Measurements from ENCODE around the gene IL12RB2.

IL12RB2 gene

DNA sequence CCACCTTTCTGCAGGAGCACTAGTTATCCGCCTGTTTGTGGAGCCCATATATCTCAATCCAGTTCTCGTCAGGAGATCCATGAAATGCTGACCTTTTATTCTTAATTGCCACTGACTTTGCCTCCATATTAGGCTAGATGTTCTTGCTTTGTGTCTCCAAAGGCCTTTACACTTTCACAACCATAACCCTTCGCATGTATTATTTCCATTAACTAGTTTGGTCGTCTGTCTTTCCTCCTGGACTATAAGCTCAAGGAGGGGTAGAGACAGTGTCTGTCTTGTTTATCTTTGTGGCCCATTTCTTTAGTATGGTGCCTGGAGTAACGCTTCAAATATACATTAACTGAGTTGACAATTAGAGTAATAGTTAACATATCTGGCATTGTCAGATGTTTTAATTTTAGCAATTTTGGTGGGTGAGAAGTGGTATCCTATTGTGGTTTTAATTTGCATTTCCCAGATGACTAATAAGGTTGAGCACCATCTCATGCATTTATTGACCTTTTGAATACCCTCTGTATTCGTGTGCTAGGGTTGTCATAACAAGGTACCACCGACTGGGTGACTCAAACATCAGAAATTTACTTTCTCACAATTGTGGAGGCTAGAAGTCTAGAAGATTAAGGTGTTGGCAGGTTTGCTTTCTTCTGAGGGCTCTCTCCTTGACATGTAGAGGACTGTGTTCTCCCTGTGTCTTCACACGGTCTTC, 21.7 kb upstream of the IL12RB2 start:
- Histone ChIP-seq H3K4me3 (ENCODE audit: low read depth, low read length) (no peak overlapping the region), H3K9ac (ENCODE audit: low read depth, low read length) (no peak overlapping the region), H3K9me3 (ENCODE audit: control insufficient read depth, insufficient read depth, low read length) (no peaks in the 10 kb centered on the region), H3K27me3 (ENCODE audit: control insufficient read depth, insufficient read depth, low read length) (no peaks in the 10 kb centered on the region), H3K4me1 (ENCODE audit: control insufficient read depth, insufficient read depth, low read length) (no peaks in the 10 kb centered on the region), H3K36me3 (ENCODE audit: control insufficient read depth, insufficient read depth, low read length) (no peaks in the 10 kb centered on the region)

DNA sequence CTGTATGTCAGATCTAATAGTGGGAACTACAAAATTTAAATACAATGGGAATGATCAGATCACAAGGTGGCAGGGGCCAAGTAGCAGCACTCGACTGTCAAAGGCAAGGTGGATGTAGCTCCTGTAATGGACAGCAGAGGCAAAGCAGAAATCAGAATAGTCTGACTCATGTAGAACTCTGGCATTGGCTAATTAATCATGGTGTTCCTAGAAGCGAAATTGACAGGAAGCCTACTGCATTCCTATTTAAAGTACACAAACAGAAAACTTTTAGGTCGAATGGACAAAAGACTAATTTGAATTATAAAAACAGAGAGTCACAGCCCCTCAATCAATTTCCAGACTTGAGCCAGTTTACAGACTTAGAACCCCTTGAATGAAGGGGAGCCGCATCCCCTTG, 17.4 kb upstream of the IL12RB2 start:
- Histone ChIP-seq H3K27me3 (ENCODE audit: control insufficient read depth, insufficient read depth, low read length) (no peaks in the 10 kb centered on the region), H3K36me3 (ENCODE audit: control insufficient read depth, insufficient read depth, low read length) (no peaks in the 10 kb centered on the region), H3K4me3 (ENCODE audit: low read depth, low read length) (no peak overlapping the region), H3K9ac (ENCODE audit: low read depth, low read length) (no peak overlapping the region), H3K9me3 (ENCODE audit: control insufficient read depth, insufficient read depth, low read length) (no peaks in the 10 kb centered on the region), H3K4me1 (ENCODE audit: control insufficient read depth, insufficient read depth, low read length) (no peaks in the 10 kb centered on the region)

DNA sequence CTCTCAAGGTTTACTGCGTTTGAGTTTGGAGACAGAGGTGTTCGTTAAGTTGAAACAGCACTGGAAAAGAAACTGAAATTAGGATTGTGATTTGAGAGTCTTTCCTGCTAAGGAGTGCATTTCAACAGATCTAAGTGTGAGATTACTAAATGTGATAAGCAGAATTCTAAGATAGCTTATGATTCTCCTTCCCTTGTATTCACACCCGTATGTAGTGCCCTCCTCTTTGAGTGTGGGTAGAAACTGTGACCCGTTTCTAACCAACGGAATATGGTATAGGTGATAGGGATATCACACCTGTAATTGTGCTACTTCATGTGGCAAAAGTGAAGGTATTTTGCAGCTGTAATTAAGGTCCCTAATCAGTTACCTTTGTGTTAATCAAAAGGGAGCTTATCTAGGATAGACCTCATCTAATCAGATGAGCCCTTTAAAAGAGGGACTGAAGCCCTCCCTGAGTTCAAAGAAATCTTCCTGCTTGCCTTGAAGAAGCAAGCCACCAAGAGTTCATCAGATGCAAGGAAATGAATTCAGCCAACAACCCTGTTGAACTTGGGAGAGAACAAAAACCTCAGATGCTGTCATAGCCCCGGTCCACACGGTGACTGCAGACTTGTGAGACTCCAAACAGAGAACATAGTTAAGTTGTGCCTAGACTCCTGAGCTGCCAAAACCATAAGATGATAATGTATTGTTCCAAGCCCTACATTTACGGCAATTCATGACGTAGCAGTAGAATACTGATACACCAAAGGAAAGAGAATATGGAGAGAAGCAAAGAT, 12.6 kb upstream of the IL12RB2 start:
- no peaks in the 10 kb centered on the region for H3K36me3 ChIP-seq (ENCODE audit: control insufficient read depth, insufficient read depth, low read length)
- no peaks in the 10 kb centered on the region for H3K27me3 ChIP-seq (ENCODE audit: control insufficient read depth, insufficient read depth, low read length)
- H3K9ac ChIP-seq (ENCODE audit: low read depth, low read length) = no peak overlapping the region
- H3K9me3 ChIP-seq (ENCODE audit: control insufficient read depth, insufficient read depth, low read length) = no peaks in the 10 kb centered on the region
- no peaks in the 10 kb centered on the region for H3K4me1 ChIP-seq (ENCODE audit: control insufficient read depth, insufficient read depth, low read length)
- no peak overlapping the region for H3K4me3 ChIP-seq (ENCODE audit: low read depth, low read length)

DNA sequence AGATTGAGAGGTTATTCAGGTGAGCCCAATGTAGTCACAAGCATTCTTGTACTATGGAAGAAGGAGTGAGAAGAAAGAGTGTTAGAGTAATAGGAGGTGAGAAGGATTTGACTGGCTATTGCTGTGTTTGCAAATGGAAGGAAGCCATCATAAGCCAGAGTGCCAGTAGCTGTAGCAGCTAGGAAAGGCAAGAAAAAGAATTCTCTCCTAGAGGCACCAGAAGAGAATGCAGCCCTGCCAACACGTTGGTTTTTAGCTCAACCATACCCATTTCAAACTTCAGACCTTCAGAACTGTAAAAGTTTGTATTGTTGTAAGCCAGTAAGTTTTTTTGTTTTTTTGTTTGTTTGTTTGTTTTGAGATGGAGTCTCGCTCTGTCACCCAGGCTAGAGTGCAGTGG, 8.9 kb upstream of the IL12RB2 start:
- no peaks in the 10 kb centered on the region for H3K9me3 ChIP-seq (ENCODE audit: control insufficient read depth, insufficient read depth, low read length)
- no peaks in the 10 kb centered on the region for H3K27me3 ChIP-seq (ENCODE audit: control insufficient read depth, insufficient read depth, low read length)
- no peaks in the 10 kb centered on the region for H3K36me3 ChIP-seq (ENCODE audit: control insufficient read depth, insufficient read depth, low read length)
- no peak overlapping the region for H3K9ac ChIP-seq (ENCODE audit: low read depth, low read length)
- H3K4me3 ChIP-seq (ENCODE audit: low read depth, low read length) = no peak overlapping the region
- no peaks in the 10 kb centered on the region for H3K4me1 ChIP-seq (ENCODE audit: control insufficient read depth, insufficient read depth, low read length)

DNA sequence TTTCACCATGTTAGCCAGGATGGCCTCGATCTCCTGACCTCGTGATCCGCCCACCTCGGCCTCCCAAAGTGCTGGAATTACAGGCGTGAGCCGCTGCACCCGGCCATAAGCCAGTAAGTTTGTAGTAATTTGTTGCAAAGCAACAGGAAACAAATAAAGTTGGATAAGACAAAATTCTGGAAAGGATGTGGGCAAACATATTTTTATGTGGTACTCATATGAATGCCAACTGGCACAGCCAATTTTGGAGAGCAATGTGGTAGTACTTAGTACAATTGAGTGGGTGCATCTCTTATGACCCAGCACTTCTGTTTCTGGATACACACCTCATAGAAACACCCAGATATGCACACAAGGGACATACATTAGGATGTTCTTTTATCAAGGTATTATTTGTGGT, 8.4 kb upstream of the IL12RB2 start:
- Histone ChIP-seq H3K9ac (ENCODE audit: low read depth, low read length) (no peak overlapping the region), H3K36me3 (ENCODE audit: control insufficient read depth, insufficient read depth, low read length) (no peaks in the 10 kb centered on the region), H3K4me1 (ENCODE audit: control insufficient read depth, insufficient read depth, low read length) (no peaks in the 10 kb centered on the region), H3K4me3 (ENCODE audit: low read depth, low read length) (no peak overlapping the region), H3K9me3 (ENCODE audit: control insufficient read depth, insufficient read depth, low read length) (no peaks in the 10 kb centered on the region), H3K27me3 (ENCODE audit: control insufficient read depth, insufficient read depth, low read length) (no peaks in the 10 kb centered on the region)

DNA sequence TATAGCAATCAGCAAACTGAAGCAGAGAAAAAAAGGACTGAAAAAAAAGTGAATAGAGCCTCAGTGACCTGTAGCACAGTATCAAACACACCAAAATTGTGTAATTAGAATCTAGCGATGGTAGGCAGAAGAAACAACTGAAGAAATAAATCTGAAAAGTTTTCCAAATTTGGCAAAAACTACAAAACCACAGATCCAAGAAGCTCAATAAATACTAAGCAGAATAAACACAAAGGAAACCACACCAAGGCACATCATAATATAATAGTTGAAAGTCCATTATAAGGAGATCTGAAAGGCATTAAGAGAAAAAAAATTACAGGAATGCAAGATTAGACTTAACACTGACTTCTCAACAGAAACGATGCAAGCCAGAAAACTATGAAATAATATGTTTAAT, 7.1 kb upstream of the IL12RB2 start:
- Histone ChIP-seq H3K4me3 (ENCODE audit: low read depth, low read length) (no peak overlapping the region), H3K9me3 (ENCODE audit: control insufficient read depth, insufficient read depth, low read length) (no peaks in the 10 kb centered on the region), H3K9ac (ENCODE audit: low read depth, low read length) (no peak overlapping the region), H3K36me3 (ENCODE audit: control insufficient read depth, insufficient read depth, low read length) (no peaks in the 10 kb centered on the region), H3K27me3 (ENCODE audit: control insufficient read depth, insufficient read depth, low read length) (no peaks in the 10 kb centered on the region), H3K4me1 (ENCODE audit: control insufficient read depth, insufficient read depth, low read length) (no peaks in the 10 kb centered on the region)

DNA sequence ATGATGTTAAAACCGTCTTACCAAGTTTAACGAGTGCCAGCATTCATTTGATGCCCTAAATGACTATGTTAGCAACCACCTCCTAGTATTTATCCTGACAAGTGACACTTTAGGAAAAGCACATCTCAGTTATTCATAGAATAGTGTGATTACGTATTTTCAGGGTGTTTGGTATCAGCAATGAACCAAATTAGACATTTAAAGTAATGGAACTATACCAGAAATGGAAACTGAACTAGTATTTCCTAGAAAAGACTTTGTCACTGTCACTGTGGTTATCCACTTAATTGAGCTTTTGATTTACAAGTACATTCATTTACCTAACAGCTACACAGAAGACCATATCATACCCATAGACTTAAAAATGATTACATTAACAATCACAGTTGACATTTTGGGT, 3.6 kb upstream of the IL12RB2 start:
- Histone ChIP-seq H3K4me3 (ENCODE audit: low read depth, low read length) (no peak overlapping the region), H3K36me3 (ENCODE audit: control insufficient read depth, insufficient read depth, low read length) (no peaks in the 10 kb centered on the region), H3K4me1 (ENCODE audit: control insufficient read depth, insufficient read depth, low read length) (peaks cover 2% of the 10 kb centered on the region)

DNA sequence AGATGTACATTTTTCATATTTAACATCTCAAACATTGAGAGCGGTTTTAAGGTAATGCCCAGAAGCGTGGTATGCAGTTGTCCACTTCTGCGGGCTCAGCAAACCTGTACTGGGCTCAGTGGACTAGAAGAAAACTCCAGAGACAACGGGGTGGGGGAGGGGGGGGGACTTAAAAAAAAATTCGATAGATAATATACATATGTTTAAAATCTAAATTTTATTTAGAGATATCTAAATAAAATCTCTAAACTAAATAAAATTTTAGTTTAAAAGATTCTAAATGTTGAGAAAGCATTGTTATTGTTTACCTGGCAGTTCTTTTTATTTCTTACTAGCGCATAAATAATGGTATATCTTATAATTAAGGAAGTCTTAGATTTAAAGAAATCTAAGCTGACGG, 1.1 kb upstream of the IL12RB2 start:
- peaks cover 26% of the 10 kb centered on the region for H3K27me3 ChIP-seq (ENCODE audit: control insufficient read depth, insufficient read depth, low read length)
- H3K4me3 ChIP-seq (ENCODE audit: low read depth, low read length) = peak overlapping the region; percentile 76
- peaks cover 2% of the 10 kb centered on the region for H3K4me1 ChIP-seq (ENCODE audit: control insufficient read depth, insufficient read depth, low read length)
- no peaks in the 10 kb centered on the region for H3K9me3 ChIP-seq (ENCODE audit: control insufficient read depth, insufficient read depth, low read length)
- no peaks in the 10 kb centered on the region for H3K36me3 ChIP-seq (ENCODE audit: control insufficient read depth, insufficient read depth, low read length)
- H3K9ac ChIP-seq (ENCODE audit: low read depth, low read length) = no peak overlapping the region

More for the DNA sequence above, 3.6 kb upstream of the IL12RB2 start:
- Histone ChIP-seq H3K9me3 (ENCODE audit: control insufficient read depth, insufficient read depth, low read length) (no peaks in the 10 kb centered on the region), H3K9ac (ENCODE audit: low read depth, low read length) (no peak overlapping the region), H3K27me3 (ENCODE audit: control insufficient read depth, insufficient read depth, low read length) (peaks cover 21% of the 10 kb centered on the region)

DNA sequence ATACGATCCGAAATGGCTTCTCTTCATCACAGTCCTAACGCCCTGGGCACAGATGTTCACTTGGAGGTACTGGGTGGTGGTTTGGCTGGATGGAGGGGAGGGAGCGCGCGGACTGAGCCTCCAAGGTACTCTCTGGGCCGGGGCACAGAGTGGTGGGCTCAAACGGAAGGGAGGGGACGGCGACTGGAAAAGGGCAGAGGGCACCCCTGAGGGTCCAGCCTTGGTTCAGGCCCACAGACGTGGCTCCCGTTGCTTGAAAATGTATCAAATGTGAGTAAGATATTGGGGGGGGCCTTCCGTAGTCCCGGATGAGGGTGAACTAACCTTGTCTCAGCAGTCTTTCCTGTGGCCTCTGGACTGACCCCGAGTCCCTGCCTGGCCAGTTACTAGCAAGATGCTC, 463 bp downstream of the IL12RB2 start:
- Histone ChIP-seq H3K4me1 (ENCODE audit: control insufficient read depth, insufficient read depth, low read length) (peaks cover 2% of the 10 kb centered on the region), H3K9me3 (ENCODE audit: control insufficient read depth, insufficient read depth, low read length) (no peaks in the 10 kb centered on the region), H3K36me3 (ENCODE audit: control insufficient read depth, insufficient read depth, low read length) (no peaks in the 10 kb centered on the region), H3K27me3 (ENCODE audit: control insufficient read depth, insufficient read depth, low read length) (peaks cover 26% of the 10 kb centered on the region), H3K4me3 (ENCODE audit: low read depth, low read length) (peak overlapping the region; percentile 76), H3K9ac (ENCODE audit: low read depth, low read length) (no peak overlapping the region)

DNA sequence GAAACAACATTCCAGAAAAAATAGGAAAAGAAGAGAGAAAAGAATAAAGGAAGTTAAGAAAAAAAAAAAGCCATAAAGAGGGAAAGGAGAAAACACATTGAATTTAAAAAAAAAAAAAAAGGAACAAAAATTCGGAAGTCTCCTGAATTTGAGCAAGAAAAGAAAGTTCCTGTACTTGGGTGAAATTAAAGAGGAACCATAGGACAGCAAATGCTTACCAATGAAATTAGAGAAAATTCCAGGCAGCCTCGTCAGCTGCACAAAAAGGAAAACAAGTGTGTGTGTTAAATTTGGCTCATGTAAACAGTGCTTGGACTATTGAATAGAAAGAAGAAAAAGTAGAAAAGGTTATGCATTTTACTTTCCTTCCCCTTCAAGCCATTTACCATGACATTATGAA, 4.9 kb downstream of the IL12RB2 start:
- Histone ChIP-seq H3K36me3 (ENCODE audit: control insufficient read depth, insufficient read depth, low read length) (no peaks in the 10 kb centered on the region), H3K4me3 (ENCODE audit: low read depth, low read length) (no peak overlapping the region), H3K9me3 (ENCODE audit: control insufficient read depth, insufficient read depth, low read length) (no peaks in the 10 kb centered on the region), H3K9ac (ENCODE audit: low read depth, low read length) (no peak overlapping the region), H3K4me1 (ENCODE audit: control insufficient read depth, insufficient read depth, low read length) (peaks cover 8% of the 10 kb centered on the region), H3K27me3 (ENCODE audit: control insufficient read depth, insufficient read depth, low read length) (peaks cover 13% of the 10 kb centered on the region)

DNA sequence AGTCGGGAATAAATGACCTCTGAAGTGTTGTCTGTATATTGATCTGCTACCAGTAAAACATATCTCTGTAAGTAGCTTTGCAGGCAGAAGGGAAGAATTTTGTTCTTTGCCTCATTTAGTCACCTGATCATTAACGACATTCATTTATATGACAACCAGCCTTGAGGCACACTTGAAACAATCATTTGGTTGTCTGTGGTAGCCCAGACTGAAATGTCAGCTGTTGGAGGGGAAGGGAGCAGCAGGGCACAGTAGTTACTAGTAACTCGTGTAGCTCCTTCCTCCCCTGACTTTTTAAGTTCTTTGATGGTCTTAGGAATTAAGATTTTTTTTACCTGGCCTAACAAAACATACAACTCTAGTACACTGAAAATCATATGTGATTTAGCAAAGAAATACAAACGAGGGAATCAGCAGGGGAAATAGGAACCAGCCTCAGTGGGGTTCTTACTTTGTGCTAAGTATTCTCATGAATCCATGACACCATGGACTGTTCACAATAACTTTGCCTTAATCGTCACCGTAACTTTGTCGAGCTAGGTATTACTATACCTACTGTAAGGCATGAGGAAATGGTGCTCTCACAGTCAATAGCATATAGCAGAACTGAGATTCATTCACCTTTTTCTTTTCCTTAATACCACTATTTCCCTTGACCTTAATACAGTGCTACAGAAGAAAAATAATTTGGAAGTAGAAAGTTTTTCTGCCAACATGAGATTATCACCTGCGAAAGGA, 6.4 kb downstream of the IL12RB2 start:
- Histone ChIP-seq H3K4me1 (ENCODE audit: control insufficient read depth, insufficient read depth, low read length) (peaks cover 11% of the 10 kb centered on the region), H3K9ac (ENCODE audit: low read depth, low read length) (no peak overlapping the region), H3K9me3 (ENCODE audit: control insufficient read depth, insufficient read depth, low read length) (no peaks in the 10 kb centered on the region), H3K4me3 (ENCODE audit: low read depth, low read length) (no peak overlapping the region), H3K36me3 (ENCODE audit: control insufficient read depth, insufficient read depth, low read length) (no peaks in the 10 kb centered on the region), H3K27me3 (ENCODE audit: control insufficient read depth, insufficient read depth, low read length) (peaks cover 4% of the 10 kb centered on the region)
